ENCODE measurements around the gene FAM13C. TPM values are rescaled to one million over a fixed set of nuclear protein-coding genes. Genes with fewer than 3 reads are reported as not detected.
A peak's percentile ranks its signal among the peaks of the same experiment; 100 is the strongest.

The FAM13C gene
- total RNA-seq, 4 donors from 2014 or later, result 6.0 to 125 (median 17.6) TPM

DNA sequence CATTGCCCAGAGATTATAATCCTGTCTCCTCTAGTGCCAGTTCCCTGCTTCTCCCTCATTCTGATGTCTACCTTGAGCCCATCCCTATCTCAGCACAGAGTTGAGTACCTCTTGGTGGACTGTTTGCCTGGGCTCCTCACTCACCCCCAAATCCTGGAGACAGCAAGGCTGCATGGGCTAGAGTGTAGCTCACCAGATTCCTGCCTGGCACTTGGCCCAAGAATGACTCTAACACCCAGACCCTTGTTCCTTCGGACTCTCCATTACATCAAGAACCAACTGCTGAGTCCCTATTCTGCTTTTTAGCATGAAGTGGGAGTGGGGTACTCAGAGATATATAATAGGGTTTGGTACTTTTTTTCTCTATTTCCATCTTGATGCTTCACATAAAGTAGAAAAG, 22.1 kb downstream of the FAM13C start:
- Histone ChIP-seq H3K4me1 (peaks cover 41 to 59% of the 10 kb centered on the region in 2 donors), H3K4me3 (no peak overlapping the region), H3K36me3 (no peaks in the 10 kb centered on the region), H3K9me3 (no peaks in the 10 kb centered on the region), H3K27ac (peak overlapping the region; percentile 42 to 95 (median 73)), H3K27me3 (no peaks in the 10 kb centered on the region)
- intact Hi-C loops (cut with DNase I; ENCODE audit: low total_unique reads) (no loop called here), in situ Hi-C loops (cut with MboI; ENCODE audit: low sequenced_read_pairs in 4 of 4) (no loop called here)
- no peak for TF ChIP-seq POLR2A (IDR thresholded peaks at IDR 0.05)
- DNase-seq (no peak), ATAC-seq (no peak)

DNA sequence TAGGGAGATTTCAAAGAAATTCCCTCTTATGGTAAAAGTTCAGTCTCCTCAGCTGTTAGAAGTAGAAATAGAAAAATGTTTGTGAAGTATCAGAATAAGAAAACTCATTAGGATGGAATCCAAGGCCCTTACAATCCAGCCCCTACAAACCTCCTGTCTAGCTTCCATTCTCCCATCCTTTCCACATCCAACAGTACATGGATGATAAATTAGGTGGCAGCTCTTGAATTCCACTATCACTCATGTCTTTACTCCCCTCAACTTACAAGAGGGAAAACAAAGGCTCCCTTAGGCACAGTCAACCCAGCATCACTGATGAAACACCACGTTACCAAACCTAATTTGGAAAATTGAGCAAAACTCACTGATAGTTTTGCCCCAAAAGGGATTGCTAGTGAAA, 23.0 kb downstream of the FAM13C start:
- in situ Hi-C loops (cut with MboI; ENCODE audit: low sequenced_read_pairs in 4 of 4), result no loop called here
- no peaks in the 10 kb centered on the region for H3K36me3 ChIP-seq
- H3K9me3 ChIP-seq, result no peaks in the 10 kb centered on the region
- DNase-seq, result no peak
- peaks cover 41 to 55% of the 10 kb centered on the region in 2 donors for H3K4me1 ChIP-seq
- intact Hi-C loops (cut with DNase I; ENCODE audit: low total_unique reads), result no loop called here
- peak overlapping the region; percentile 42 to 95 (median 73) for H3K27ac ChIP-seq
- ATAC-seq, result no peak
- no peak for TF ChIP-seq POLR2A (IDR thresholded peaks at IDR 0.05)
- no peak for TF ChIP-seq CTCF (IDR thresholded peaks at IDR 0.05 in 4 of 5, conservative IDR thresholded peaks at IDR 0.05 in 1 of 5)
- no peaks in the 10 kb centered on the region for H3K27me3 ChIP-seq
- H3K4me3 ChIP-seq, result no peak overlapping the region

DNA sequence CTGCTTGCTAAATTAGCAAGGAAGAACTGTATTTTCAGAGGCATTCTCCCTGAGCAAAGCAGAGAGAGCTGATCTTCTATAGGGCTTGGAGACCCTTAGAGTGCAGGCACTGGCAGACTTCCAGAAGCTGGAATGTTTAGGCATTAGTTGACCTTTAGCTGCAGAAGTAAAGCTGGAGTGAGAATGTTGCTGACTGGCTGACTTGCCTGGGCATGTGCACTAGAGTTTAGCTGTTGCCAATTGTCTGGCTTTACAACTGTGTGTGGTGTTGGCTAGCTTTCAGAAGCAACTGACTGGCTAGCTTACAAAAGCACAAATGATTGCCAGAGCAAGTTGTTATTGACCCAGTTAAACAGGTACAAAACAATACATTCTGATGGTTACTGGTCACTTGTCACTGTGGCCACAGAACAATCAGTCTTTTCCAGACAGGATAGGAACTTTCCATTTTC, 25.1 kb downstream of the FAM13C start:
- ATAC-seq (peak; percentile 96 to 98), DNase-seq (peak; percentile 72 to 77)
- no peaks in the 10 kb centered on the region for H3K9me3 ChIP-seq
- H3K27ac ChIP-seq, result peak overlapping the region; percentile 65 to 95 (median 76)
- H3K4me3 ChIP-seq, result no peak overlapping the region
- no peaks in the 10 kb centered on the region for H3K36me3 ChIP-seq
- in situ Hi-C loops (cut with MboI; ENCODE audit: low sequenced_read_pairs in 4 of 4), result no loop called here
- peaks cover 36 to 68% of the 10 kb centered on the region in 2 donors for H3K4me1 ChIP-seq
- no peaks in the 10 kb centered on the region for H3K27me3 ChIP-seq
- intact Hi-C loops (cut with DNase I; ENCODE audit: low total_unique reads), result no loop called here
- no peak for TF ChIP-seq POLR2A (IDR thresholded peaks at IDR 0.05)
- no peak for TF ChIP-seq CTCF (IDR thresholded peaks at IDR 0.05 in 4 of 5, conservative IDR thresholded peaks at IDR 0.05 in 1 of 5)

GRCh38 chr10:59336632-59337031, 25.7 kb downstream of the FAM13C start:
- Histone ChIP-seq H3K9me3 (no peaks in the 10 kb centered on the region), H3K27ac (peak overlapping the region; percentile 65 to 95 (median 76)), H3K4me3 (no peak overlapping the region), H3K27me3 (no peaks in the 10 kb centered on the region), H3K4me1 (peaks cover 36 to 73% of the 10 kb centered on the region in 2 donors), H3K36me3 (no peaks in the 10 kb centered on the region)
- DNase-seq (no peak), ATAC-seq (peak; percentile 43 to 53)
- no peak for TF ChIP-seq CTCF (IDR thresholded peaks at IDR 0.05 in 4 of 5, conservative IDR thresholded peaks at IDR 0.05 in 1 of 5)
- no peak for TF ChIP-seq POLR2A (IDR thresholded peaks at IDR 0.05)
- intact Hi-C loops (cut with DNase I; ENCODE audit: low total_unique reads), result no loop called here
- in situ Hi-C loops (cut with MboI; ENCODE audit: low sequenced_read_pairs in 4 of 4), result no loop called here

- Histone ChIP-seq H3K36me3 (no peaks in the 10 kb centered on the region), H3K27ac (peak overlapping the region in 2 of 4 donors; percentile 81 to 95), H3K27me3 (no peaks in the 10 kb centered on the region), H3K4me3 (no peak overlapping the region), H3K4me1 (peaks cover 48 to 83% of the 10 kb centered on the region in 2 donors), H3K9me3 (no peaks in the 10 kb centered on the region)
- DNase-seq, result no peak
- ATAC-seq, result no peak
- in situ Hi-C loops (cut with MboI; ENCODE audit: low sequenced_read_pairs in 4 of 4) (no loop called here), intact Hi-C loops (cut with DNase I; ENCODE audit: low total_unique reads) (no loop called here)
- TF ChIP-seq CTCF (IDR thresholded peaks at IDR 0.05 in 4 of 5, conservative IDR thresholded peaks at IDR 0.05 in 1 of 5), result no peak
- TF ChIP-seq POLR2A (IDR thresholded peaks at IDR 0.05), result no peak
These were observed 26.9 kb downstream of the FAM13C start for GRCh38 chr10:59335497-59335896.
